Astrocyte (in vitro differentiated cells and primary cell): Measurements from ENCODE around the gene GGCX.

ENCODE experiments used
- CTCF ChIP-seq: IDR thresholded peaks from 2 replicates; pipeline ENCODE4 v1.5.1; 2011; ENCODE audit warnings: low read depth, mild to moderate bottlenecking, inconsistent platforms, low read length, moderate library complexity; ENCODE audit not compliant: insufficient read depth
- EZH2 ChIP-seq: IDR thresholded peaks from 2 replicates; pipeline ENCODE4 v1.6.1; 2012; ENCODE audit warnings: mild to moderate bottlenecking, low read length, inconsistent platforms; ENCODE audit not compliant: insufficient read depth

GRCh38 chr2:85594715-85595300, 33.5 kb upstream of the GGCX start:
- TF ChIP-seq EZH2: no peak
- TF ChIP-seq CTCF: no peak
